GM10266 (cell line): Measurements from ENCODE around the gene IFT25.

Experiments
- DNase-seq: peaks from one replicate; pipeline ENCODE4 v3.0.0; 2012; ENCODE audit errors: extremely low spot score
- TF ChIP-seq, protein P1 (sequence below): IDR thresholded peaks from 2 replicates; pipeline ENCODE4 v1.5.1; 2012; ENCODE audit warnings: mild to moderate bottlenecking, low read depth; ENCODE audit not compliant: control insufficient read depth, insufficient read depth; ENCODE audit errors: missing control alignments

Gene IFT25

DNA sequence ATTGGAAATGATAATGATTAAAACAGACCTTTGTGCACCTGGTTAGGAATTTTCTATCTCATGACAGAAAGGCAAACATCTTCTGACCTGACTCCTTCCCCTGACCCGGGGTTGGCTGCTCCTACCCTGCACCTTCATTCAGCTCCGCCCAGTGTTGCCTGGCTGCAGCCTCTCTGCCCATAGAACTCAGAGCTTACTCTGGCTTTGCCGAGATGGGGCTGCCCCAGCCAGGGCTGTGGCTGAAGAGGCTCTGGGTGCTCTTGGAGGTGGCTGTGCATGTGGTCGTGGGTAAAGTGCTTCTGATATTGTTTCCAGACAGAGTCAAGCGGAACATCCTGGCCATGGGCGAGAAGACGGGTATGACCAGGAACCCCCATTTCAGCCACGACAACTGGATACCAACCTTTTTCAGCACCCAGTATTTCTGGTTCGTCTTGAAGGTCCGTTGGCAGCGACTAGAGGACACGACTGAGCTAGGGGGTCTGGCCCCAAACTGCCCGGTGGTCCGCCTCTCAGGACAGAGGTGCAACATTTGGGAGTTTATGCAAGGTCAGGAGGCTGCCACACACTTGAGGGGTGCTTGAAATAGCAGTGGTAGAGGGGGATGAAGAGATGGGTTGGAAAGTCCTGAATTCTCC, 51.4 kb downstream of the IFT25 start, which contains the start of gene DIO1:
Gene DIO1, plus strand, starts transcription at position 189 of the 638 bp plus-strand sequence. Its CDS starts 24 bp downstream, at position 213.
- TF ChIP-seq, protein P1, sequence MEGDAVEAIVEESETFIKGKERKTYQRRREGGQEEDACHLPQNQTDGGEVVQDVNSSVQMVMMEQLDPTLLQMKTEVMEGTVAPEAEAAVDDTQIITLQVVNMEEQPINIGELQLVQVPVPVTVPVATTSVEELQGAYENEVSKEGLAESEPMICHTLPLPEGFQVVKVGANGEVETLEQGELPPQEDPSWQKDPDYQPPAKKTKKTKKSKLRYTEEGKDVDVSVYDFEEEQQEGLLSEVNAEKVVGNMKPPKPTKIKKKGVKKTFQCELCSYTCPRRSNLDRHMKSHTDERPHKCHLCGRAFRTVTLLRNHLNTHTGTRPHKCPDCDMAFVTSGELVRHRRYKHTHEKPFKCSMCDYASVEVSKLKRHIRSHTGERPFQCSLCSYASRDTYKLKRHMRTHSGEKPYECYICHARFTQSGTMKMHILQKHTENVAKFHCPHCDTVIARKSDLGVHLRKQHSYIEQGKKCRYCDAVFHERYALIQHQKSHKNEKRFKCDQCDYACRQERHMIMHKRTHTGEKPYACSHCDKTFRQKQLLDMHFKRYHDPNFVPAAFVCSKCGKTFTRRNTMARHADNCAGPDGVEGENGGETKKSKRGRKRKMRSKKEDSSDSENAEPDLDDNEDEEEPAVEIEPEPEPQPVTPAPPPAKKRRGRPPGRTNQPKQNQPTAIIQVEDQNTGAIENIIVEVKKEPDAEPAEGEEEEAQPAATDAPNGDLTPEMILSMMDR = no peak
- DNase-seq = peak; percentile 10

DNA sequence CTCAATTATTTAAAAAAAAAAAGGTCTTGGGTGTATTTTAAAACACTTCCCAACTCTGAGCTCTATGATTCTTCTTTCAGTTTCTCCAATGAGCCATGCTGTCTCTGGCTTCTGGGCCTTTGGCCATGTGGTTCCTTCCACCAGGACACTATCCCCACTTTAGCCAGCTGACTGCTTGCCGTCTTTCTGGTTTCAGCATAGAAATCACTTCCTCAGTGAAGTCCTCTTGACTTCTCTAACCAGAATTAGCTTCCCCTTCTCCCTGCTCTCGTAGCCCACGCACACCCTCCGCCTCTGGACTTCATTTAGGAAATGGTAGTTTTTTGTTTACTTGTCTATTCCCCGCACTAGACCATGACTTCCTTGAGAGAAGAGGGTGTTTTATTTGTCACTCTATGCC, 52.6 kb downstream of the IFT25 start:
- DNase-seq = no peak

DNA sequence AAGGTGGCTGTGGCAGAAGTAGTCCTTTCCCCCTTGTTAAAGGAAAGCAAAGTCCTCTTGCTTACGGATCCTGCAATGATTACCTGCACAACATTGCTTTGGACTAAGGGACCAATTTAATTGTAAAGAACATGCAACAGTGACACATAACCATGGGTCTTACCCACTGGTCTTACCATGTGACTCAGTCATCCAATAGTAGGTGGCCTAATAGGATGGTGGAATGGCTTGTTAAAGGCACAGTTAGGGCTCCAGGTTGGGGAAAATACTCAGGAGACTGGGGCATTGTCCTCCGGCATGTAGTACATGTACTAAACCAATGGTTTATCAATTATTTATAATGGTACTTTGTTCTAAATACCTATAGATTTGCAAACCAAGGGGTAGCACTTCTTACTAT, 53.8 kb downstream of the IFT25 start:
- TF ChIP-seq, protein P1 = no peak
- DNase-seq = no peak

More for the DNA sequence above, 52.6 kb downstream of the IFT25 start:
- TF ChIP-seq, protein P1 = no peak

DNA sequence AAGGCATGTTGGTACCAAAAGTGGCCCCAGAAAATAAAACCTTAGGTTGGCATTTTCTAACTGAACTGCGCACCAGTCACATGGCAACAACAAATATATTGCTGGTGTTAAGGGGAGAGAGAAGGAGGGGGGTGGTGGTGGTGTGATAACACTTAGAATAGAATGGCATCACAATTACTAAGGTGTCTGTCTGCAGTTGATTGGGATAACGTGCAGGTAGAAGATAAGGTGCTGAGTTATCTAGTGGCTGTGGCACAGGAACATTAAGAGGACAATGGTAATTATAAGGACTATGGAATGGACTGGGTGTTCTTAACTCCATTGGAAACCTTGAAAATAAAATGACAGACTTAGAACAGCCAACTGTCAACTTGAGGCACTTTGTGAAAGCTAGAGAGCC, 54.5 kb downstream of the IFT25 start:
- TF ChIP-seq, protein P1 = no peak
- no peak for DNase-seq

DNA sequence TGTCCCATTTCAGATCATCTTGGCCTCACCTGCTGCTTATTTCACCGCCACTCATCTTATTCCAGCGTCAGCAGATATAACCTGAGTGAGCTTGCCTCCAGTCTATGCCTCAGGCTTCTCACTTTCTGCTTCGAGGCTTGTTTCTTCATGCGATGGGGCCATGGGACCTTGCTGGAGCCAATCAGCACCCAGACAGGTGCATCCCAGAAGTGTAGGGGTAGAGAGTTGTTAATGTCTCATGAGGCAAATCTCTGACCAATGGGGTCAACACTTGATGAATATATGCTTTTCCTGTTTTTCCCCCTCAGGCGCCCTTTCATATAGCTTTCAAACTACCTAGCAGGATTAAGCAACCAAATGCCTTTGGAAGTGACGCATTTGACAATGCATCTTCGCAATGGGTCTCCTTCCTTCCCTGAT, 55.0 kb downstream of the IFT25 start:
- no peak for DNase-seq
- TF ChIP-seq, protein P1 = no peak

DNA sequence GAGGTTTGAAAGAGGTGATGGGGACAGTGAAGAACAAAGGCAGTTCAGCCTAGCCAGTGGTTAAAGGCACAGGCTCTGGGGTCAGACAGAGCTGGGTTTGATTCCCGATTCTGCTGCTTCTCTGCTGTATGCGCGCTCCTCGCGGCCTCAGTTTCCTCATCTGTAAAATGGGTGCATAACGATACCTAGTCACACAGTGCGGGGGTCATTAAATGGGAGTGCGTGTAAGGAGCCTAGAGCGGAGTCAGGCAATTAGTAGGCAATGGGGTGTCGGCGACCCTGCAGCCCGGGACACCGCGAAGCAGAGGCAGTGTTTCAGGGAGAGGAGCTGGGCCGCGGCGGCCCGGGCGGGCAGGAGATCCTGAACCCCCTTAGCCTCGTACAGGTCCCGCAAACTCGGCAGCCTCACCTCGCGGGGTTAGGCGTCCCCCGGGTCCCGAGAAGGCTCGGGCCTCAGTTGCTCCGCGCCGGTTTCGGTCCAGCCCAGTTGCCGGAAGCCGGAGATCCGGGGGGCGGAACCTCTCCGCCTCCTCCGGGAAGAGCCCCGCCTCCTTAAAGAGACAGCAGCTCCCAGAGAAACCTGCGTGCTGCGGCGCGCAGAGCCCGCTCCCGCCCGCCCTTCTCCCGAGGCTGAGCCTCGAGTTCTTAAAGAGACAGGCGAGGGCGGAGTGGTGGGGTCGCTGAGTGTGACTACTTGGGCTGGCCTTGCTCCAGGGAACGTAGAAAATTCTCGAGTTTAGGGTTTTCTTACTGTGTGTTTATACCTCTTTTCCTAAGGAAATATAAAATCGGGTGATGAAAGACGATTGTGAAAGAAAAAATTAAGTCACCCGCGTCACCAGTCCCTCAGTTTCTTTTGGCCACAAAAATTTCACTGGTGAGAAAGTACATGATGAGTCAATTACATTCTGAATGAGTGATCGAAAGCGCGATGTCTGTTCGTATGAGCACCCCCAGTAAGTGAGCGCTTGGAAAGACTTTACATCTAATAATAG, 55.9 kb downstream of the IFT25 start, which contains the start of gene YIPF1:
Gene YIPF1, minus strand, starts transcription at position 494 of the 995 bp plus-strand sequence. CDS start 860 bp downstream, outside the sequence.
- DNase-seq = peak; percentile 86
- TF ChIP-seq, protein P1 = no peak
